Measurements from ENCODE around the gene TSC1.

DNA sequence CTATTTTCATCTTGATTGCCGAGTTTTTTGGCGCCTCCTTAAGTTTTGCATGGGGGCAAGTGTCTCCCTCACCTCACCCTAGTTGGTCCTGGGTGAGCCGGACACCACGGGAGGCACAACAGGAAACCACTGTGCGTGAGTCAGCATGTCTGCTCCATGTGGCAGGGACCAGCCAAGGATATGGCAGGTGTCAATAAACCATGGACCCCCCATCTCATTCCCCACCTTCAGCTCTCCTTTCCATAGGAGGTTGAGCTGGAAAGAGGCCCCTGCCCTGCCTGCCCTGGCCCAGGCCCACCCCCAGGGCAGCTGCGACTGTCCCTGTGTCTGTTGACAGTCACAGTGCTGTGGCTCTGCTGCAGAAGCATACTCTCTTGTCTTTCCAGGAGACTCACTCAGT, 62.6 kb downstream of the TSC1 start:
- no peak for TF ChIP-seq SREBF2 (IDR thresholded peaks at IDR 0.05)
- TF ChIP-seq, protein P1, sequence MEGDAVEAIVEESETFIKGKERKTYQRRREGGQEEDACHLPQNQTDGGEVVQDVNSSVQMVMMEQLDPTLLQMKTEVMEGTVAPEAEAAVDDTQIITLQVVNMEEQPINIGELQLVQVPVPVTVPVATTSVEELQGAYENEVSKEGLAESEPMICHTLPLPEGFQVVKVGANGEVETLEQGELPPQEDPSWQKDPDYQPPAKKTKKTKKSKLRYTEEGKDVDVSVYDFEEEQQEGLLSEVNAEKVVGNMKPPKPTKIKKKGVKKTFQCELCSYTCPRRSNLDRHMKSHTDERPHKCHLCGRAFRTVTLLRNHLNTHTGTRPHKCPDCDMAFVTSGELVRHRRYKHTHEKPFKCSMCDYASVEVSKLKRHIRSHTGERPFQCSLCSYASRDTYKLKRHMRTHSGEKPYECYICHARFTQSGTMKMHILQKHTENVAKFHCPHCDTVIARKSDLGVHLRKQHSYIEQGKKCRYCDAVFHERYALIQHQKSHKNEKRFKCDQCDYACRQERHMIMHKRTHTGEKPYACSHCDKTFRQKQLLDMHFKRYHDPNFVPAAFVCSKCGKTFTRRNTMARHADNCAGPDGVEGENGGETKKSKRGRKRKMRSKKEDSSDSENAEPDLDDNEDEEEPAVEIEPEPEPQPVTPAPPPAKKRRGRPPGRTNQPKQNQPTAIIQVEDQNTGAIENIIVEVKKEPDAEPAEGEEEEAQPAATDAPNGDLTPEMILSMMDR (IDR thresholded peaks at IDR 0.05) = no peak
- no peak for TF ChIP-seq RAD21 (conservative IDR thresholded peaks at IDR 0.05 in 1 of 2, IDR thresholded peaks at IDR 0.05 in 1 of 2)
- TF ChIP-seq KDM1A (IDR thresholded peaks at IDR 0.05; ENCODE audit: low read depth) = no peak
- no peak for TF ChIP-seq EP300 (IDR thresholded peaks at IDR 0.05)
